Right atrium auricular region (tissue), 2 donors: ENCODE results near the gene NHS. TPM values are rescaled to one million over a fixed set of nuclear protein-coding genes. Genes with fewer than 3 reads are reported as not detected.

Source experiments
- DNase-seq: peaks from one replicate; pipeline ENCODE4 v3.0.0-alpha.2; 2019; ENCODE audit warnings: low spot score
- H3K27ac ChIP-seq, 2 donors: fragments of 200-600 bp; sonication (generic); 1 replicate in 1 of 2; 2 replicates in 1 of 2; pipeline ENCODE4 v1.5.1; 2016 to 2019
- H3K27me3 ChIP-seq, 2 donors: fragments of 200-600 bp; sonication (generic); one replicate each; pipeline versions ENCODE4 v1.5.1 to v1.6.0; 2017 to 2019
- H3K36me3 ChIP-seq: fragments of 200-600 bp; sonication (generic); one replicate; pipeline ENCODE4 v1.5.1; 2016
- H3K4me1 ChIP-seq, 2 donors: fragments of 200-600 bp; sonication (generic); one replicate each; pipeline versions ENCODE4 v1.5.1 to v1.6.0; 2017 to 2019
- H3K4me3 ChIP-seq, 2 donors: fragments of 200-600 bp; sonication (generic); 1 replicate in 1 of 2; 2 replicates in 1 of 2; pipeline ENCODE4 v1.5.1; 2017 to 2019; ENCODE audit warnings: mild to moderate bottlenecking in 1 of 2, moderate library complexity in 1 of 2
- H3K9me3 ChIP-seq, 2 donors: fragments of 200-600 bp; sonication (generic); one replicate each; pipeline ENCODE4 v1.5.1; 2019
- total RNA-seq, 2 donors: library from RNA; depleted of rRNA; stranded (reverse); fragments of >200 nt; gene quantifications; one replicate each; pipeline ENCODE4 v1.1.0, GENCODE V29; 2016
- TF ChIP-seq, protein P1 (sequence below), 2 donors: fragments of 200-600 bp; sonication (generic); IDR thresholded peaks; one replicate each; pipeline ENCODE4 v1.5.1; 2019; ENCODE audit warnings: antibody characterized with exemption in 2 of 2

The NHS gene
- total RNA-seq, 2 donors from 2014 or later = 0.59 to 2.0 TPM

DNA sequence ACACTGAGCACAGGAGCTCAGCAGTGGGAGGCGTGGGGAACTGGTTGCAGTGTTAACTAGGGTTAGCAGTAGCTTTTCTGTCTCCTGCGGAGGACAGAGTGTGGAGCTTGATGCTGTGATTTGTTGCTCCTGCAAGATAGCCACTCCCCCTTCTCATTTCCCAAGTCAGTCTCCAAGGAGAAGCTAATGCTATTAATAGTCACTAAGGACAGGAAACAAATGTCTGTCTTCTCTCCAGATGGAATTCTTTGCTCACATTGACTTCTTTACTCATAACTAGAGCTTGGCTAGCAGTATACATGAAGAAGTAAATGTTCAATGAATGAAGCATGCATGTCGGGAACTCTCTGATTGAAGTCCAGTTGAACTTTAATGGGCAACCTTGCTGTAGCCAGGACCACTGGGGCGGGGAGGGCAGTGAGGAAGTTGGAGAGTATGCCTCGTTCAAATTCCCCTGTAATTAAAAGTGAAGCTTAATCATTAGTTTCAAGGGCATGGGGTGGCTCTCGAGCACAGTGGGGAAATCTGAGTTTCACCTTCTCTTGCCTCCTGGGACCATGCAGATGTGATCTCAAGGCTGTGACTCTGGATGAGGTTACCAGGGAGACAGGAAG is 205.6 kb downstream of the NHS start:
- H3K36me3 ChIP-seq = no peaks in the 10 kb centered on the region
- peaks cover 0 to 9% of the 10 kb centered on the region in 2 donors for H3K4me1 ChIP-seq
- no peak overlapping the region for H3K4me3 ChIP-seq
- H3K27ac ChIP-seq = peak overlapping the region in 1 of 2 donors; percentile 10
- no peaks in the 10 kb centered on the region for H3K9me3 ChIP-seq
- DNase-seq = no peak
- TF ChIP-seq, protein P1, sequence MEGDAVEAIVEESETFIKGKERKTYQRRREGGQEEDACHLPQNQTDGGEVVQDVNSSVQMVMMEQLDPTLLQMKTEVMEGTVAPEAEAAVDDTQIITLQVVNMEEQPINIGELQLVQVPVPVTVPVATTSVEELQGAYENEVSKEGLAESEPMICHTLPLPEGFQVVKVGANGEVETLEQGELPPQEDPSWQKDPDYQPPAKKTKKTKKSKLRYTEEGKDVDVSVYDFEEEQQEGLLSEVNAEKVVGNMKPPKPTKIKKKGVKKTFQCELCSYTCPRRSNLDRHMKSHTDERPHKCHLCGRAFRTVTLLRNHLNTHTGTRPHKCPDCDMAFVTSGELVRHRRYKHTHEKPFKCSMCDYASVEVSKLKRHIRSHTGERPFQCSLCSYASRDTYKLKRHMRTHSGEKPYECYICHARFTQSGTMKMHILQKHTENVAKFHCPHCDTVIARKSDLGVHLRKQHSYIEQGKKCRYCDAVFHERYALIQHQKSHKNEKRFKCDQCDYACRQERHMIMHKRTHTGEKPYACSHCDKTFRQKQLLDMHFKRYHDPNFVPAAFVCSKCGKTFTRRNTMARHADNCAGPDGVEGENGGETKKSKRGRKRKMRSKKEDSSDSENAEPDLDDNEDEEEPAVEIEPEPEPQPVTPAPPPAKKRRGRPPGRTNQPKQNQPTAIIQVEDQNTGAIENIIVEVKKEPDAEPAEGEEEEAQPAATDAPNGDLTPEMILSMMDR (IDR thresholded peaks at IDR 0.05) = no peak
- H3K27me3 ChIP-seq = no peaks in the 10 kb centered on the region

DNA sequence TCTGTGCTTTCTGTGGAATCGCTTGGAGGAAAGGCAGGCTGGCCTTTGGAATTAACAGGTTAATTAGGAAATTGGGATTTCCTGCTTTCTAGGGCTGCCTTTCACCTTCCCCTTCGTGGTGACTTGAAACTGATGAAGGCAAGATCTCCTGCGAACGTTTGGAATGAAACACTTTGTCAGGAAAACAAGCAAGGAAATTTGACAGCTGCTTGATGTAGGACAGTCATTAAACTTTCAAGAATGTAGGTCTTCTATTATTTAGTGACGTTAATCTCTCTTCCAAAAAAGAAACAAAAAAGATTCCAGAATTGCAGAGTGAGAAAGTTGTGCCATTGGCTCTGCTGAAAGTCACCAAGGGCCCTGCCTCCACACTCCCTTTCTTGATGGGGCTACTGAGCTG is 206.6 kb downstream of the NHS start:
- no peak for DNase-seq
- H3K4me3 ChIP-seq = no peak overlapping the region
- H3K27ac ChIP-seq = no peak overlapping the region
- H3K36me3 ChIP-seq = no peaks in the 10 kb centered on the region
- no peaks in the 10 kb centered on the region for H3K9me3 ChIP-seq
- H3K27me3 ChIP-seq = no peaks in the 10 kb centered on the region
- TF ChIP-seq, protein P1 (IDR thresholded peaks at IDR 0.05) = no peak
- H3K4me1 ChIP-seq = peaks cover 0 to 9% of the 10 kb centered on the region in 2 donors

DNA sequence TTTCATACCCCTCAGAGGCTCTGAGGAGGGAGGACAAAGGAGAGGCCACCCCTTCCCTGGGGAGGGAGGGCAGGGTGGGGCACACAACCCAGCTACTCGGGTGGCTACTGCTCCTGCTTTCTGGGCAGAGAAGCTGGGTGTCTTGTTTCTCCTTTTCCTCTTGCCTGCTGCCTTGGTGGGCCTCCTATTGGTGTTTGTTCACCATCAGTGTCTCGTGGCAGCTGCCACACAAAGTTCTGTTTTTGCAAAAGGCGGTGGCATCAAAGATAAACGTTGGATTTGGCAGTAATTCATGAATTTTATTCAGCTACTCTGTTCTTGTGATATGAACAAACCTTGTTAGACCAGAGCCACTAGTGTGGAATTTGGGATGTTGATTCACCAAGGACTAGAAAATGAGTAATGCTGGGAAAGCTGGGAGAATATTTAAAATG is 209.3 kb downstream of the NHS start:
- no peak overlapping the region for H3K27ac ChIP-seq
- no peak overlapping the region for H3K4me3 ChIP-seq
- no peak for DNase-seq
- no peaks in the 10 kb centered on the region for H3K36me3 ChIP-seq
- peaks cover 0 to 9% of the 10 kb centered on the region in 2 donors for H3K4me1 ChIP-seq
- H3K27me3 ChIP-seq = no peaks in the 10 kb centered on the region
- H3K9me3 ChIP-seq = no peaks in the 10 kb centered on the region
- TF ChIP-seq, protein P1 (IDR thresholded peaks at IDR 0.05) = no peak

DNA sequence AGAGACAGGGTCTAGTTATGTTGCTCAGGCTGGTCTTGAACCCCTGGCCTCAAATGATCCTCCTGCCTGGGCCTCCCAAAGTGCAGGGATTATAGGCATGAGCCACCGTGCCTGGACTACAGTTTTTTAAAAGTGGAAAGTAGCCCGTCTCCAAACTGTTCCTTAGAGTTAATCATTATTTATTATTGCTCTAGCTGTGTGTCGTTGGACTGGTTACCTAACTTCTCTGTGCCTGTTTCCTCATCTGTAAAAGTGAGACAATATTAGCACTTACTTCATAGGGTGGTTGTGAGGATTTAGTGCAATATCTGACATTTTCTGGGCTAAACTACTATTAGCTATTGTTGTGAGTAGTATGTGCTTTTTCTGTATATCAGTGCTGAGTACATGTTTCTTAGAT is 210.0 kb downstream of the NHS start:
- H3K27ac ChIP-seq = no peak overlapping the region
- TF ChIP-seq, protein P1 (IDR thresholded peaks at IDR 0.05) = no peak
- H3K4me1 ChIP-seq = peaks cover 0 to 9% of the 10 kb centered on the region in 2 donors
- no peak for DNase-seq
- no peak overlapping the region for H3K4me3 ChIP-seq
- no peaks in the 10 kb centered on the region for H3K36me3 ChIP-seq
- no peaks in the 10 kb centered on the region for H3K9me3 ChIP-seq
- H3K27me3 ChIP-seq = no peaks in the 10 kb centered on the region

DNA sequence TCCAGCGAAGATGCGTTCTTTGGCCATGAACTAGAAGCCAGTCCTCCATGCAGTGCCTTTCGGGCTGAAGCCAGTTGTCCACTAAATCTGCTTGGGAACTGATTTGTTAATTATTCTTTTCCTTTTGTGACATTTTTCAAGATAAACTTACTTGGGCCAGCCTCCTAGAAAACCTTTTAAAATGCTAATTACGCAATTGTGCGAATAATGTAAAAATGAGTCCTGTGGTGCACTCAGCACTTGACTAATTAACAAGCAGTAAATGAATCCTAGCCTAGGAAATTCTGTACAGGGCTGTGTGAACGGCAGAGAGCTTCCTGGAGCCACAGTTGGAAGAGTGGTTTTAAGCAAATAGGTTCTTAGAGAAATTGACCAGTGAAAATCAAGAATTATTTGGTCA is 212.4 kb downstream of the NHS start:
- H3K9me3 ChIP-seq = no peaks in the 10 kb centered on the region
- H3K36me3 ChIP-seq = no peaks in the 10 kb centered on the region
- TF ChIP-seq, protein P1 (IDR thresholded peaks at IDR 0.05) = no peak
- H3K4me3 ChIP-seq = no peak overlapping the region
- peaks cover 0 to 4% of the 10 kb centered on the region in 2 donors for H3K4me1 ChIP-seq
- no peak overlapping the region for H3K27ac ChIP-seq
- no peak for DNase-seq
- H3K27me3 ChIP-seq = no peaks in the 10 kb centered on the region

DNA sequence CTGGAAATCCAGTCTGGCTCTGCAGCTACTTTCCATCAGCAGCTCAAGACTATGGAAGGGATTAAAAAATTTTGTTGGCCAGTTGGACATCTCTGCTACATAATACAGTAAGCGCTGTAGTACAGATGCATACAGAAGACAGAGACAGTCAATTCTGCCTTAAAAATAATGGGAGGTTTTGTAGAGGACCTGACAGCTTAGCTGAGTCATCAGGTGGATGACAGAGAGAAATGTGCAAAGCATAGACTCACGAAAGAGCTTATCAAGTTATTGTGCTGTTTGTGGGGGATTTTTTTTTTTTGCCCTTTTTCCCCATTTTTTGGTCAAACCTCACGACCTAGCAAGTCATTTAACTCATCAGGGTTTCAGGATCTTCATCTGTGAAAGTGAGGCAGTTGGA is 213.3 kb downstream of the NHS start:
- TF ChIP-seq, protein P1 (IDR thresholded peaks at IDR 0.05) = no peak
- DNase-seq = no peak
- H3K27me3 ChIP-seq = no peaks in the 10 kb centered on the region
- no peak overlapping the region for H3K27ac ChIP-seq
- no peaks in the 10 kb centered on the region for H3K36me3 ChIP-seq
- no peaks in the 10 kb centered on the region for H3K9me3 ChIP-seq
- H3K4me3 ChIP-seq = no peak overlapping the region
- H3K4me1 ChIP-seq = peaks cover 0 to 4% of the 10 kb centered on the region in 2 donors
